HG02938 (cell line): ENCODE measurements around the gene SLIT1.

ENCODE experiments used
- ATAC-seq: cut with Tn5 transposase; IDR thresholded peaks from one replicate; pipeline ENCODE4 v1.9.1; 2021; ENCODE audit warnings: mild to moderate bottlenecking, moderate library complexity; ENCODE audit not compliant: unreplicated experiment

Gene SLIT1

DNA sequence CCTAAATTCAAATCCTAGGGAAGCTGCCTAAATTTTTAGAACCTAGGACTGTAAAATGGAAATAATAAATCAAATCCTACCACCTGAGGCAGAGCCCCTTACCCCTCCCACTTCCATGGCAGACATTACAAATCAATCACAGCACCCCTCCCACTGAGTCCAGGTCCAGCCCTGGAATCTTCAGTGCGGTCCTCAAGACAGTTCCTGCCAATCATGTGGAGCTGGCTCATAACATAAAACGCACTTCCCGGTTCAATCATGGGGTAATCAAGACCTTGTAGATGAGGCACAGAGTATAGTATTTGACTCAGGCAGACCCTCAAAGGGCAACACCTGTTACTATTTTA is 157.0 kb downstream of the SLIT1 start:
- ATAC-seq: no peak

DNA sequence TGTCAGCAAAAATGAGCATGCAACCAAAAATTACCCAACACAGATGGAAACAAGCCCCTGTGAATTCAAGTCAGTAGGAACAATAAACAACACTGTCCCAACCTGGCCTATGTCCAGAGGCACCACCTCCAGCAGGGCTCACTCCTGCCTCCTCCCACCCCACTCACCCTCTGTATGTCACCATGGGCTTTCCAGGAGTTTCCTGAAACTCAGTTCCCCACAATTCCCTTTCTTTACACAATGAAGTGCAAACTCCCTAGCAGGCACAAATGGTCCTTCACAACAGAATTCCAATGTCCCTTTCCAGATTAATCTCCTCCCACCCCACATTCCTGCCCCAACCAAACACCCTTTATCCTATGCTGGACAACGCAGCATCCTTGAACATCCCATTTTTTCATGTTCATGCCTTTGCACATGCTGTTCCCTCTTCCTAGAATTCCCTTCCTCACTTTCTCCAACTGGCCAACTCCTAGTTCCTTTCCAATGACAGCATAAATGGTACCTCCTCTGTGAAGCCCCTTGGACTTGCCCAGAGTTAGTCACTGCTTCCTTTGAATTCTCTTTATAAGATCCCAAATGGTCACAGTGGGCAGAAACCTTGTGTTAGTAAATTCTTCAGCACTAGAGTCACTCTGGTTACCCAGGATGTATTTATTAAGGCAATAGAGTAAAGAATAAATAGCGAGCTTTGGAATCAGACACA is 157.5 kb downstream of the SLIT1 start:
- ATAC-seq: no peak

DNA sequence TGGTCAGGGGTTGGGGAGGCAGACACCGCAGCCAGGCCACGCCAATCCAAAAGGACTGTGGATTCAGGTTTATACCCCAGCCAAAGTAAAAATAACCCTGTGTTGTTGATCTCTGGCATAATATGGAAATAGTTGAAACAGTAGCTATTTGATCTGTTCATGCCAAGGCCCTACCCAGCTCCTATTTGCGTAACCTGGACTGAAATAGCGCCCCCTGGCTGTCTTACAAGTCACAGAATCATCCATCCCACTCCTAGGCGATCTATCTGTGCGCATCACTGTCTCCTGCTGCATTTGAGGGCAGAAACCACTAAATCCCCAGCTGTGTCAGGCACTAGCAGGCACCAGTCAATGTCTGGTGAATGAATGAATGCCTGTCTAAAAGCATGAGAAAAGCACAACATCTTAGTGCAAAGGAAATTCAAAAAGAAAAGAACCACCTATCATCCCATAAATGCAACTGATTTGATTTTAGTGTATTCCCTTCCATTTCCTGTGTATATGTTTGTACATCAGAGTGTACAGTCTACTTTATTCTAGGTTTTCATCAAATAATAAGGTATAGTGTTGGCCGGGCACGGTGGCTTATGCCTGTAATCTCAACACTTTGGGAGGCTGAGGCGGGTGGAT is 160.0 kb downstream of the SLIT1 start:
- no peak for ATAC-seq

DNA sequence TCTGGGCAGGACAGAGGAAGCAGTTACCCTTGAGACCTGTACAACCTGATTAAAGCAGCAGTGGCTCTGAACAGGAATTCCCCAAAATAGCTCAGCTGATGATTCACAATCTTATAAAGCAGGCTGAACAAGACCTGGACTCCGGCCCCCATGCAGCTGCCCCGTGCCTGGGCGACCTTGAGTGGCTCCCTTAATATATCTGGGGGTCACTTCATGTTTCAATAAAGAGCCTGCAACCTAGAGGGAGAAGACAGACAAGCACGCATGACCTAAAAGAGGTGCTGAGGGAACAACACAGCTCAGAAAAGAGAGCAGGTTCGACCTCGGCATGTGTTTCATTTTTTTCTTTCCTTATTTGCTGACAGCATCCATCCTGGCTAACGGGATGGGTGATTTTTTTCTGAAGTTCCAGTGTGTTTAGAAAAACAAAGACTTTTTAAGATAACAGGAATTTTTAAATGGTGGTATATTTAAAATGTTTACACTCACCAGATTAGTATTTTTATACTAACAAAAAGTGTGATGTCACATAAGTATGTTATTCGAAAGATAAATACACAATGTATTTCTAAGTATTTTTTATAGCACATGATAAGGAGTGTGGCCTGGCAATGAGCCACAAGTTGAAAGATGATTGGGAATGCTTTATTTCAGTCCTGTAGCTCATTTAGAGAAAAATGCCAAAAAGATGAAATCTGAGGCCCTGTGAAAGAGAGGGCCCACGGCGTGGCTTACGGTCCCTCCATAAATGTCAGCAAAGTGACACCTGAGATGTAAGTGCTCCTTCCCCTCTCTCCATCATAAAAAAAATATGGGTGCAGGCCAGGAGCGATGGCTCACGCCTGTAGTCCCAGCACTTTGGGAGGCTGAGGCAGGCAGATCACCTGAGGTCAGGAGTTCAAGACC is 161.3 kb downstream of the SLIT1 start:
- ATAC-seq: no peak

DNA sequence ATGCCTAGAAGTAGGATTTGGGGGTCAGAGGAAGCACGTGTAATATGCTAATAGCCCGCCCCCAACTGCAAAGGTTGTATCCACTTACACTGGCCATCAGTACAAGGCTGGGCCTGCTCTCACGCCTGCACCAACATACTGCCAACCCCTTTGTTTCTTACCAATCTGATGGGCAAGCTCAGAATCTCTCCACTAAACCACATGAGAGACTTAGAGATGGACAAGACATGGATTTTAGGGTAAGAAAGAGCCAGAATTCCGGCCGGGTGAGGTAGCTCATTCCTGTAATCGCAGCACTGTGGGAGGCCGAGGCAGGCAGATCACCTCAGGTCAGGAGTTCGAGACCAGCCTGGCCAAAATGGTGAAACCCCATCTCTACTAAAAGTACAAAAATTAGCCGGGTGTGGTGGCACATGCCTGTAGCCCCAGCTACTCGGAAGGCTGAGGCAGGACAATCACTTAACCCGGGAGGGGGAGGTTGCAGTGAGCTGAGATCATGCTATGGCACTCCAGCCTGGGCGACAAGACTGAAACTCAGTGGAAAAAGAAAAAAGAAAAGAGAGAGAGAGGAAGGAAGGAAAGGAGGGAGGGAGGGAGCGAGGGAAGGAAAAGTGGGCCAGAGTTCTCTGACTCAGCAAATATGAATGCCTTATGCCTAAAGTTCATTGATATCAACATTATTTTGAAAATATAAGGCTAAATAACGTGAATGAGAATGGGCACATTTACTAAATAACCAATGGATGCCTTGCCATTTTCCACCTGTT is 162.2 kb downstream of the SLIT1 start:
- ATAC-seq: no peak

DNA sequence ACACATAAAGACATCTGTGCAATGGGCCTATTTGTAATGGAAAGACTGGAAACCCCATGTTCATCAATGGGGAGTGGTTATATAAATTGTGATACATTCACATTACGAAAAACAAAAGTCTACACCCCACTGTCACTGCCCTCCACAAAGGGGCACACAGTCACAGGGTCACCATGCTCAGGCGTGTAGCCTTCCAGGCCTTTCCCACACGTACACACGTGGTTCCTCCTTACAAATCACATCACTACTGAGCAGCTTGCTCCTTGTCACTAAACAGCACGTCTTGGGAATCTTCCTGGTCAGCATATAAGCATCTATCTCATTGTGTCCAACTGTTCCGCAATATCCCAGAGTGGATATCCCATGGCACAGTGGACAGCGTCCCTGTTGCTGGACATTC is 163.1 kb downstream of the SLIT1 start:
- no peak for ATAC-seq

DNA sequence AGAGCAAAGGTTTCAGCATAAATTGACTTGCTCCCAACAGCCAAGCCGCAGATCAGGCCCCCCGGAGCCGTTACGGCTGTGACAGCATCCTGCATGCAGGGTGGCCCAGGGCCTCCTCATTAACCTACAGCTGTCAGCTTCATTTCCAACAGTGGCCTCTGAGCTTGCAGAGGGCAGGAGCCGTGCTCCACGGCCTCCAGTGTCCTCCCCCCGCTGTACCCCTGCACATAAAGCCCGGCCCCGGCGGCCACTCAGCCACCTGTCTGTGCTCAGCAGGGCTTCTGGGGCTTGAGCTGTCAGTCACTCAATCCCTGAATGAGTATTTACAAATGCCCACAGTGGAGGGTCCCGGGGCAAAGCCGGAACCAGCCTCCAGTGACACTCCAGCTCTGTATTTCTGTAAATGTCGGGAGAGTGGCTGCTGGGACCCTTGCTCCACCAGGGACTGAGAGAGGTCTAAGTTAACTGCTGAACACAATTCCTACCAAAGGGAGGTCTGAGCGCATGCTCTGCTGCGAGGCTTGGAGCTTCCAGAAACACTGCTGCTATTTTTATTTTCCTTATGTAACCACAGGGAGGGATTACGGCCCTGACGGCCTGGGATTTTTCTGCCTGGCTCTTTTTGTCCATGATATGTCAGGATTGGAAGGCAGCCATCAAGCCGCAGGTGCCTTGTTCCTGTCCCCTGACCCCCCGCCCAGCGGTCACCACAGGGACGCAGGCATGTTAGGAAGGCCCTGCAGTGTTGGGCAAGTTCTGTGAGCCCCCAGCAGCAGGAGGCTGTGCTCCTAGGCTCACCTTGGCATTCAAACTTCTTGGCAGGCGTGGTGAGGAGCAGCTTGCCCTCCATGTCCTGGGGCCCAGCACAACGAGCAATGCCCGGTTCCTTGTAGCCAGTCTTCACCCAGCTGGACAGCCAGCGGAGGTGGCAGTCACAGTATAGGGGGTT is 165.0 kb downstream of the SLIT1 start:
- ATAC-seq: no peak

DNA sequence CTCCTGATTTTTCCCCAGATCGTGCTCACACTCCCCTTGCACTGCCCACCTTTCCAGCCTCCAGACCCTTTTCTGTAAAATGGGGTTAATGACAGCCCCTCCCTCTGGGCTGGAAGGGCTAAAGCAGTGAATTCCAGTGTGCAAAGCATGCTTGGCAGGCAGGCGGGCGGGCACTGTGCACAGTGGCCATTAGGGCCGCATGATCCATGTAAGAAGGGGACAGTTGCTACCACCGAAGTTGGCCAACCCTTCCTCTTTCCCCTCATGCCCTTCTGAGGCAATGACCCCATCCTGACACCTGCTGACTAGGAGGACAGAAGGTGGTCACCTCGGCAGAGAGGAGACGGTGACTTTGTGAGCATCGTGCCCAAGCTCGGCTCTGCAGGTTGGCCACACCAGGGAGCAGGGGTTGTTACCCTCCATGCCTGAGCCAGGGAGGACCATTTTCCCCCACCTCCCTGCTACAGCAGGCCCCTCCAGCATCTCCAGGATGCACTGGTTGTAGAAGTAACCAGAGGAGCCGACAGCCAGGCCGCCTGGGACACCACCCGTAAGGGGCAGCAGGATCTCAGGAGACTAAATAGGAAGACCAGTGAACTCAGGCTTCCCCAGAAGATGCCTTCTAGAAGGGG is 166.4 kb downstream of the SLIT1 start:
- ATAC-seq: no peak

DNA sequence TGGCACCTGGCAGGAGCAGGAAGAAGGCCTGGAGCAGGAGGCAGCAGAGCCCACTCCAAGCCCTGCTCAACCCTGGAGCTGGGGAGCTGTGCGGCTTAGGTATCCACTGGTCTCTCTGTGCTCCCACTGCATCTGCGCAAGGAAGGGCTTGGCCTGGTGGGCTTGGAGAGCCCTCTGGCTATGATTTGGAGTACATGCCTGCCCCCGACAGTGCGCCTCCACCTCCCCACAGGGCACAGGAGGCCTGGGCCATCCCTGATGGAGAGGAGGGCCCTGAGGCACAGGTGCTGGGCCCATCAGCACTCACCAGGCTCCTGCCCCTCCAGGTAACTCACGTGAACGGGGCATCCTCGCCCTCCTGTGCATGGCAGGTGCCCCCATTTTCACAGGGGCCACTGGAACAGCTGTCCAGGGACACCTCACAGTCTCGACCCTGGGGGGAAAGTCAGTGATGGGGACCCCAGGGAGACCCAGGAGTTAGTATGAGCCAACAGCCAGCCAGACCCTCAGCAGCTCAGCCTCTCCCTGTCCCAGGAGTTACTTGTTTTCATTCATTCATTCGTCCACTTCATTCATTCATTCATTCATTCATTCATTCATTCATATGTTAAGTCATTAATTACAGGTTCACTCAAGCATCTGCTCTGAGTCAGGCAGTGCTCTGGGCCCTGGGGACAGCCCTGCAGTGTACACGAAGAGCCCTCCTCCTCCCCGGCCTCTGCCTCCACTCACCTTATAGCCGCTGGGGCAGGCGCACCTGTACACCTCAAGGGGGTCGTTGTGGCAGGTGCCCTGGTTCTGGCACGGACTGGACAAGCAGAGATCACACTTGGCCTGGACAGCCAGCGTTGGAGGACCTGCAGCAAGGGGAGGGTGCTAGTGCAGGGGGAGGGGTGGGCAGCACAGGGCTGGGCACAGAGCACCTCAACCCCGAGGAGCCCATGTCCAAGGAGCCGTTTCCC is 167.2 kb downstream of the SLIT1 start:
- ATAC-seq: no peak

DNA sequence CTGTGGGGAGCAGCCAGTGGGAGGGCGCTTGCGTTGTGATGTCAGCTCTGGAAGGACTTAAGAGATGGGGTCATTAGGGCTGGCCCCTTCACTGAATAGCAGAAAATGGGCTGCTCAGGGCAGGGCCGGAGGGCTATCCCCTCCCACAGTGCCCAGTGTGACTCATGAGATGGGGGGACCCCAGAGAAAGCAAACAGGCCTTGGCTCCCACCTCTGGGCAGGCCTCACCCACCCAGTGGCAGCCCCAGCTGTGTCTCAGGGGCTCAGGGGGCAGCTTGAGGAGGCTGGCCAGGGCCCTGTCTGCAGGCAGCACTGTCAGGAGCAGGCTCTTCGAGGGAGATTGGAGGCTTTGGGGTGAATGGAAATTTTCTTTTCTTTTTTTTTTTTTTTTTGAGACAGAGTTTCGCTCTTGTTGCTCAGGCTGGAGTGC is 168.3 kb downstream of the SLIT1 start:
- no peak for ATAC-seq

DNA sequence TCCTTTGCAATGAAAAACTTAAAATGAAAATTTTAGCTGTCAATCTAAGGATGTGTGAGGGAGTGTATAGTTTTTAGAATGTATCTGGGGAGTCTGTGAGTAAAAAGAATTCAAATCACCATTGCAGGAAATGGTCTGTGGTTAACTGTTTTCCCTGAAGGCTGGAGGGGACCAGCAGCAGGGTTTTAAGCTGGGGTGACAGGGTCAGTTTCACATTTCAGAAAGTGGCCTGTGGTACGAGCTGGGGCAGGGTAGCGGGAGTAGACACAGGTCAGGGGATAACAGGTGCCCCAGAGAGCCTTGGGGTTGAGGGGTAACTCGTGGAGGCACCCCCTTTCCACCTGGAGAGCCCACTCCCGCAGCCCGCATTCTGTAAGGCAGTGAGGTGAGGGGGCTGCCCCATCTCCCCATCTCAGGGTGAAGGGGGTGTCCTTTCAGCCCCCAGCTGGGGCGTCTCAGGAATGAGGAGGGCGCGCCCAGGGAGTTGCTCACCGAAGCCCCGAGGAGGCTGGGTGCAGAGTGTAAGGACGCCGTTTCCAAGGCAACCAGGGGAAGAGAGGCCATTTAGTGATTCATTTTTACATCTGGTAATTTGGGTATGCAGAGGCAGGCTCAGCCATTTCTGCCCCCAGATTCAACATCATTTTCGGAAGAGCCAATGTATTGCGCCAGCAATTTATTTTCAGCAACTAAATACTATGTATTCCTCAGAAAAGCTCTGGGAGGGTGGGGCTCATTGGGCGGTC is 168.9 kb downstream of the SLIT1 start:
- peak; percentile 71 for ATAC-seq

DNA sequence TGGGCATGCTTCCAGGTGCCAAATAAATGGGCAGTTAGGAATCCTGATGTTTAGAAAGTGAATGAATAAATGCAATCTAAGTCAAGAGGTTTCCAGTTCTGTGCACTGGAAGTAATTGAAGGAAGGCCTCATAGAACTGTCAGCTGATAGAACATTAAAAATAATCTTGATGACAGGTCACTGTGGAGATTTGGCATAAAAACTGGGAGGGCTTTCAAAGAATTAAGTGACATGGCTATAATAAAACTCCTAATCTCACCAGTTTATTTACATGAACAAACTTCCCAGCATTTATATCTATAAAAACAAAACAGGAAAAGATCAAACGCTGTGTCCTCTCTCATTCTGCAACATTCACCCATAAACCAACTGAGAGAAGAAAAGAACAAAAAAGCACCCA is 170.5 kb downstream of the SLIT1 start:
- ATAC-seq: no peak

DNA sequence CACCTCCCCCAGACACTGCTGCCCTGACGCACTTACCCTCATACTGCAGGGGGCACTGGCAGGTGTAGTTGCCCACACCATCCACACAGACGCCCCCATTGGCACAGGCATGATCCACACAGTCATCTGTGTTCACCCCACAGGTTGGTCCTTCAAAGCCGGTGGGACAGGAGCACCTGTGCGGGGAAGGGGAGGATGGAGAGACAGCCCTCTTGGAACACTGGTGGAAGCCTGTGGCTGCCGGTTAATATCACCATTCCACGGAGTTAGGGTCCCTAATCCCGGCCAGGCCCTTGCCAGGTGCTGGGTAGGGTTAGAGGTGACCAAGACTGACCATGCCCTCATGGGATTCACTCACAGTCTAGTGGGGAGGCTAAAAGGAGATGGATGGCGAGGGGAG is 171.8 kb downstream of the SLIT1 start:
- no peak for ATAC-seq

DNA sequence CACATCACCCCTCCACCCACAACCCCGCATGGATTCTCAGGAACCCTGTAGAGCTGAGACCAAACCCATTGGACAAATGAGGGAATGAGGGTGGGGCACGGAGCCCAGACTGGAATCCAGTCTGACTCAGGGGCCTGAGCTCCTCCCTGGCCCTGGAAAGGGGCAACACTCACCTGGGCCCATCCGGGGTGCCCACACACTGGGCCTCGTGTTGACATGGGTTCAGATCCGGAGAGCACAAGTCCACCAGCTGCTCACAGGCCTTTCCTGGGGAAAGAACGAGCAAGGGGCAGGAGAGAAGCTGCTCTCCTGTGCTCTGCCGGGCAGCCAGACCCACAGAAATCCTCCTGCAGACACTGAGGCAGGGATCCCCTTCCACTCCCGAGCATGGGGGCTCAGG is 172.2 kb downstream of the SLIT1 start:
- ATAC-seq: no peak

DNA sequence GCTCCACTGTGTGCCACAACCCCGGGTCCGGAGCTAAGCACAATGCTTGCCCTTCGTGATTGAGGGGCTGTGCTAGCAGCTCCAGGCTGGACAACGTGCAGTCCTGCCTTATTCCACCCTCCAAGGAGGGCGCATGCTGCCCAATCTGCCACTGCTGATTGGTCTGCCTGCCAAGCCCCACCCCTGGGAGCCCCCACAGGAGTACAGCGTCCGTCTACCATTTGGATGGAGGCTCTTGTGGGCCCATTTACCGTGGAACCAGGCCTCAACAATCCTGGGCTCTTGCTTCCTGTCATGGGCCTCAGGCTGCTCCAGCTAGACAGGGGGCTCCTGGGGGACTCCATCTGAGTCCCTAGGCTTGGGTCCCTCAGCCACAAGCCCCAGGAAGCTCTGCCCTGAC is 173.3 kb downstream of the SLIT1 start:
- ATAC-seq: no peak

DNA sequence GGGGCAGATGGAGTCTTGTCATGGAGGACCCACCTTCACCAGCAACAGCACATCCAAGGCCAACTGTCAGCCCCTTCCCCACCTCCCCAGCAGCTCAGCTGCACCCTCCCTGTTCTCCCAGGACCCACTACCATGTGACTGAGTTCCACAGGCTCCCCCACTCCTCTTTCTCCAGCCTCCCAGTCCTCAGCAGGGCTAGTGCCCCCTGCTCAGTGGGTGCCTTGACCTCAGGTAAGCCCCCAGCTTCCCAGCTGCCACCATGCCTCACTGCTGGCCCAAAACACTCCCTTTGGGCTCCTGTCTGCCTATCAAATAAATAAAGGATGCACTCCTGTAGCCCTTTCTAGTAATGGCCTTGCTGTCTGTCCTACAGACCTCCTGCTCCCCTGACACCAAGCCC is 174.4 kb downstream of the SLIT1 start:
- ATAC-seq: no peak

DNA sequence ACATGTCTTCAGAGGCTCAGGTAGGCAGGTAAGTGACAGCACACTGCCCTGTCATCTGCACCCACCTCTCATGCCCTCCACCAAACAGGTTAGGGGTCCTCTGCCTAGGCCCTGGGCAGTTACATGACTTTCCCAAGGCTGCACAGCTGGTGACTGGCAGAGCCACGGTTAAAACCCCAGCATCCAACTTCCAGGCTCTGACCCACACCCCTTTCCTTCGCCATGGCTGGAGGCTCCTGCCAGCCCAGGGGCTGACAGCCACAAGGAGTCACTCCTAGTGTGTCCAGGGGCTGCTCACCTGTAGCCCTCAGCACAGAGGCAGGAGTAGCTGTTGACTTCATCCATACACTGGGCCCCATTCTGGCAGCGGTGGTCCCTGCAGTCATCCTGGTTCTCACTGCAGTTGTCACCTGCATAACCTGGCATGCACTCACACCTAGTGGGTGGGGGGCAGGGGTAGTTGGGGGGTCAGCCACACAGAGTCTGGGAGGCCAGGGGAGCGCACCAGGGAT is 175.0 kb downstream of the SLIT1 start:
- no peak for ATAC-seq

DNA sequence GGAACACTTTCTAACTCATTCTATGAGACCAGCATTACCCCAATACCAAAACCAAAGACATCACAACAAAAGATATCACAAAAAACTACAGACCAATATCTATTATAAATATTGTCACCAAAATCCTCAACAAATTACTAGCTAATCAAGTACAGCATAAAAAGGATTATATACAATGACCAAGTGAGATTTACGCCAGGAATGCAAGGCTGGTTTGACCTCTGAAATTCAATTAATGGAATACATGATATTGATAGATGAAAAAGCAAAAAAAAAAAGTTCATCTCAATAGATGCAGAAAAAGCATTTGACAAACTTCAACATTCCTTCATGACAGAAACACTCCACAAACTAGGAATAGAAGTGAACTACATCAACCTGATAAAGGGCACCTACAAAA is 178.3 kb downstream of the SLIT1 start:
- no peak for ATAC-seq
